GM19023 (cell line): Measurements from ENCODE around the gene CHI3L2.
A peak's percentile ranks its signal among the peaks of the same experiment; 100 is the strongest.
"Not testable (repeated sequence)": the region's sequence is repeated elsewhere in the genome, so short reads cannot be mapped to it uniquely, and the experiment has no call there.

Source experiments
- ATAC-seq: cut with Tn5 transposase; IDR thresholded peaks from one replicate; pipeline ENCODE4 v1.9.1; 2021; ENCODE audit warnings: mild to moderate bottlenecking, moderate library complexity; ENCODE audit not compliant: unreplicated experiment

Gene CHI3L2

DNA sequence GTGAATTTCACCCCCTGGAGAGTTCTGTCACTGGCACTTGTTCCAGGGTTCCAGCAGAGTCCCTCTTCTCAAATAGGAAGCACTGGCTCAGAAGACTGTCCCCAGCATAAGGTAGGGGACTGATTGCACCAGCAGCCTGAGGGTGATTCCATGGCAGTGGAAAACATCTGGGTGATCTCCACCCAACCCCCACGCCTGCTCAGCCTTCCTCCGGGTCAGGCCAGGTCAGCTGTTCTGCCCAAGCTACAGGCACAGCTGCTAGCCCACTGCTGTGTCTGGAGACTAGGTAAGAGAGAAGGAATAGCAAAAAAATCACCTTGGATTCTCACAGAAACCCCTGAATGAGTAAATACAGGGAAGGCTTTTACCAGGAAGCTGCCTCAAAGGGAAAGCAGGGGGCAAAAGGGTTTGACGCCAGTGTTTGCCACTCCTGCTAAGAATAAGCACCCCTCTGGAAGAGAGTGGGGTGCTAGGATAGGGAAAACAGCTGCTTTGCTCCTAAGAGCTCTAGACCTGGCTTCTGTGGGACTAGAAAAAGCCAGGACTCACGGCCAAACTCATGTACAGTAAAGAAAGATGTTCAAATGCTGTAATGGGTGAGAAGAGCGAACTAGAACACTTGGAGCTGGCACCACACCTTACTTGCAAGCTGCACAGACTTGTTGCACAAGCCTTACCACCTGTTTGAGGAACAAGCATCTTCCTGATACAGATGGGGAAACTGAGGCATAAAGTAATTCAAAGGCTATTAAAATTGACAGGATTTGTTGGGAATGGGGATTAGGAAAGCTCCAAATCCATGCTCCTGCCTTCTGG is 26.0 kb upstream of the CHI3L2 start:
- ATAC-seq = no peak

DNA sequence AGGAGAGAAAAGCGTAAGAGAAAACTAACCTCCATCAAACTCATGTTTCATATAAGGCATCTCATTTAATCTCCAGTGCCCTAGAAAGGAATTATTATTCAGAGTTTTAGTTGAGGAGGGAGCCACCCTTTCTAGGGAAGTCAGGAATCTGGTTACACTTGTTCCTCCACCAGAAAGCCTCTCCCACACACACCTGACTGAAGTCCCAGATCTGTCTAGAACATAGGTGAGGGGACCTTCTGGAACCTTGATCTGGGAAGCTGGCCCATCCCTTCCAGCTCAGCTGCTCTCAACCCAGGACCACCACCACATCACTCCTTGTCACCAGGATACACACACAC is 25.2 kb upstream of the CHI3L2 start:
- ATAC-seq = no peak

DNA sequence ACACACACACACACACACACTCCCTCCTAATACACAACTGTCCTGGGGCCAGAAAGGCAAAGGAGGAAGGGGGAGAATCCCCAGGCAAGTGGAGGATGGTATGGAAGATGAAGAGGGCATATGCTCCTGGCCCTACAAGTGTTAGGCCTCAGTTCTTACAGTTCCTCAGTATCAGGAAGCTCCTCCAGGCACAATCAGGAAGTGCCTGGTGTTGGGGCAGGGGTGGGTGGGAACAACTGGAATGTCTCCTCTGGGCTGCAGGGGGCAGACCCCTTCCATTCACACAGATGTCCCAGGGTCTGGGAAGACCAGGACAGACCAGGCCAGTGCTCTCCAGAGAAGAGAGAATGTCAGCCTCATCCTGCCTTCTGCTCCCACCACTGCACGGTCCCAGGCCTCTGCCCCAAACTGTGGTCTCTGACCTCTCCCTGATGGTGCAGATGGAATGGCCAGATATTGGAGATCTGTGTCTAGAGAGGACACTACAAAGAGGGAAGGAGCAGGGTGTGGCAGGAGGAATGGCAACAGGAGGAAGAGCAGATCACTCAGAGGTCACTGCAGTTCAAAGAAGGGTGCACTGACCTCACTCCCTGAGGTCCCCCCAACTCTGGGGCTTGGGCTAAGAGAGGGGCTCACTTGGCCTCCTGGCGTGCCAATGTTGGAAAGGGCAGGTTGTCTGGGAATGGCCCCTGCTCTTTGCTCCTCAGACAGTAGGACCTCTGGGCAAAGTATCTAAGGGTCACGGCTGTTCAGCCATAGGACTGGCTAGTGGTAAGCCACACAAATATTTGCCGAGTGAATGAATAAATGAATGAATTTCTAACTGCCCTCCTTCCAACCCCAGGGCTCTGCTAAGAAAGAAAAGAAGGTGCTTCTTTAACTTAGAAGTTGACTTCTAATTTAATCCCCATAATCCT is 24.5 kb upstream of the CHI3L2 start:
- ATAC-seq = no peak

DNA sequence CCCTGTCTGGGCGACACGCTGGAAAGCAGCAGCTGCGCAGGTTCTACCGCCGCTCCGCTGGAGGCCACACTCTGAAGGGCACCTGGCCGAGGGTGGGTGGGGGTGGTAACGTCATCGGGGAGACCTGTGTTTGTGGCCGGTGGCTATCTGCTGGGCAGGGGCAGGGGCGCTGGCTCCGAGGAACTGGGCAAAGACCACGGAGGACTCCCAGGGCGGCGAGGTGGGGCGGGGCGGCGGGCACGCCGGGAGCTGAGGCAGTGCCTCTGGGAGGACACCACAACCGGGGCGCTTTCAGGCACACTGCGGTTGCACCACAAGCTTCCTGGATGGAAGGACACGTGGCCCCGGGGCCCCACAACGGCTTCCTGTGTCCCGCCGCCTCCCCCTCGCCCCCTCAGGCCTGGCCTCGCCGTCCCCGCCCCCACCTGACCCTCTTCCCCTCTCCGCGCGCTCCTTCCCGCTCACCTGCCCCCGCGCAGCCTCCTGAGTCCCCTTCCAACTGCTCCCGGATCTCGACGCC is 23.8 kb upstream of the CHI3L2 start:
- ATAC-seq = peak; percentile 50

DNA sequence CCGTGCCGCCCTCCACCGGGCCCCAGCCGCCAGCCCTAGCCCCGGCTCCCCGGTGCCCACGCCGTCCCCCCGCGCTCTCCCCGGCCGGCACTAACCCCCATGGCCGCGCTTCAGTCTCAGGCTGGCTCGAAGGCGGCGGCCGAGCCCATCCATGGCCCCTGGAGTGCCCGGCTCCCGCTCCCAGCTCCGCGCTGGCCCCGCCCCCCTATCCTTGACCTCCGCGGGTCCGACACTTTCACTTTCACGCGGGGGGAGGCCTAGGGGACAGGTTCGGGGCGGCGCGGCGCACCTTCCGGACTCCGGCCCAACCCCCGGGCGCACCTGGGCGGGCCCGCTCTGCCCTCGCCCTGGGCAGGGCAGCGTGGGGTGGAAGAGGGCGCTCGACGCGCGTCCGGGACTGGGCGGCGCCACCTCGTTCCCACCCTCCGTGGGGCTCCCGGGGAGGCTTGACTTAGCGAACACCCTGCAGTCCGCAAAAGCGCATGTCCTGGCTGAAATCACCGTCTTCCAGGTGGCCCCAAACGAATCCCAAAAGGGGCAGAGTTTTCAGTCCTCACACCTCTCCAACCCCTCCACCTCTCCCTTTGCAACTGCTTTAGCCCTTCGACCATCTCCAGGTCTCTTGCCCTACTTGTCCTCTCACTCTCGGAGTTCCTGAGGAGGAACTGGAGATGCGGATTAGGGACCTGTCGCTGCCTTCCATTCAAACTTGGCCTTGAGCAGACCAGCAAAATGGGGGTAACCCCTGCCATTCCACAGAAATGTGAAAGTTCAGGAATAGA is 23.1 kb upstream of the CHI3L2 start:
- peak; percentile 60 for ATAC-seq

DNA sequence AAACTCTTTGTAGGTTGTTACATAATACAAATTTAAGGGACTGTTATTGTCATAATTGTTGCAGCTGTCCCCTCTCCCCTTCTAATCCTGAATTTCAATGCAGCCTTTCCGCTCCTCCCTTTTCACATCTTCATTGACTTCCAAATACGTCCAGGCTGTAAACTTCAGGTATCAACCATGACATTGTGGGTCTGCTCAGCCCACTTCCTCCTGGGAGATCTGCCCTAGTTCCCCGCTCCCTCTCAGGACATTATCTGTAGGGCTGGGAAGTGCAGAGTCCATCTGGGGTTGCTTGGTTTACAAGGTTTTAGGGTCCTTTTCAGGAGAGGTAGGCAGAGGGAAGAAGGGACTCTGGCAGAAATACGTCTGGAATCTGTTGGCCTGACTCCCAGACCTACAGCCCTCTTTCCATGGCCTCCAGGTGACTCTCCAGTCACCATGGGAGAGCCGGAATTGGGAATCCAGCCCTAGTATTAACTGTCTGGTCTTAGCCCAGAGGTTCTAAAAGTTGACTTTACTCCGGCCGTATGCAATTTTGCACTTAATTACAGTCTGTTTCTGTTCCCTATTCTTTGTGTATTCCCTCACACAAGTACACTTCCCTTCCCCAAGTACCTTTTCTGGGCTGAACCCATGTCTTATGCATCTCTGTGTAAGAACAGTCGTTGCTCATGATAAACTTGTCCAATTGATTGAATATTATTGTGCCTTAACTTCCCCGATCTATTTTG is 22.4 kb upstream of the CHI3L2 start:
- no peak for ATAC-seq

DNA sequence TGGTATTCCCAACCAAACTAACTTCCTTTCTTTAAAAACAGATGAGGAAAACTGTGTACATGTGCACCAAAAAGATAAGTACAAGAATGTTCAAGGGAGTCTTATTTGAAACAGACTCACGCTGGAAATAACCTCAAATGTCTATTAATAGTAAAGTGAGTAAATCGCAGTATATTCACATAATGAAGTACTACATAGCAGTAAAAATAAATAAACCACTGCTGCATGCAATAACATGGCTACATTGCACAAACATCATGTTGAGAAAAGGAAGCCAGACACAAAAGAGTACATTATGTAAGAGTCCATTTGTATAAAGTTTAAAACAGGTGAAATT is 21.8 kb upstream of the CHI3L2 start:
- no peak for ATAC-seq

DNA sequence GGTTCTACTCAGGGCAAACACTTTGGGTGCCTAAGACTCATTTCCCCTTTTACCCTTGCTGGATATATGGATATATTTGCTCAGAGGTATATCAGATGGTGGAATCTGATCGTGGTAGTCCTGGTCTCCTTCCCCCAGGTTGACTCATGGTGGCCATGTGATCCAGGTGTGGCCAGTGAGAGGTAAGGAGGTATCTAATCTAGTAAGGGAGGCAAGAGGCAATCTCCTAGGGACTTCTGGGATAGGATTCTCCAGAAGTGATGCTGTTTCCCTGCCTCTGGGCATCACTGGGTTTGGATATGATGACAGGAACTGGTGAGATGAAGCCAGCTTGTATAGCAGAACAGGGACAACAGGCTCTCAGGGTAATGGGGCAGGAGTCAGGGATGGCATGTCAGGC is 18.6 kb upstream of the CHI3L2 start:
- no peak for ATAC-seq

DNA sequence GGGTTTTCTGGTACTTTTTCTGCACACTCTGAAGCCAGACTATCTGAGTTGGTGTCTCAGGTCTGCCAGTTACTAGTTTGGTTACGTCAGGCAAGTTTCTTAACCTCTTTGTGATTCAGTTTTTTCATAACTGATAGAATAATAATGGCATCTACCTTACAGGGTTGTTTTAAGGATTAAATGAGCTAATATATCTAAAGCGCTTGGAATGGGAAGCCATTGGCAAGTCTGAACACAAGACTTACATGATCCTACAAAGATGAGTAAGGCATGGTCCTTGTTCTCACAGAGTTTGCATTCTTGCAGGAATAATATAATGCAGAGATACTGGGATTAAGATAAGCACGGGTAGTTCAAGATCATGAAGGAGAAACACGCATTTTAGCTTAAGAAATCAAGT is 17.9 kb upstream of the CHI3L2 start:
- no peak for ATAC-seq

DNA sequence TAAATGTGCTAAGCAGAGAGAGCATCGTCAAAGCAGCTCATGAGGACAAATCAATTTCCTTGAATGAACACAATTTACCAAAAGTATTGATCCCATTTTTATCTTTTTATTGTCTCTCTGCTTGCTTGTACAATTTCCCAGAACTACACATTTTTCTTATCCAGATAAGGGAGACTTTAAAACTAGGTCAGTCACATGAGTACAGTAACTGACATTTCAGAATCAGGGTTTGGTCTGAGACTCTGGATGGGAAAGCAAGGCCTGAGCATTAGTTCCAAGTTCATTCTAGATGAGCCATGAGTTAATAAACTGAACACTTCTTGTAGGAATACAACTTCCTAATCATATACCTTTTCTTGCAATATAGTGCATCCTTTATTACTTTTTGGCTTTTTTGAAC is 15.6 kb upstream of the CHI3L2 start:
- ATAC-seq = no peak

DNA sequence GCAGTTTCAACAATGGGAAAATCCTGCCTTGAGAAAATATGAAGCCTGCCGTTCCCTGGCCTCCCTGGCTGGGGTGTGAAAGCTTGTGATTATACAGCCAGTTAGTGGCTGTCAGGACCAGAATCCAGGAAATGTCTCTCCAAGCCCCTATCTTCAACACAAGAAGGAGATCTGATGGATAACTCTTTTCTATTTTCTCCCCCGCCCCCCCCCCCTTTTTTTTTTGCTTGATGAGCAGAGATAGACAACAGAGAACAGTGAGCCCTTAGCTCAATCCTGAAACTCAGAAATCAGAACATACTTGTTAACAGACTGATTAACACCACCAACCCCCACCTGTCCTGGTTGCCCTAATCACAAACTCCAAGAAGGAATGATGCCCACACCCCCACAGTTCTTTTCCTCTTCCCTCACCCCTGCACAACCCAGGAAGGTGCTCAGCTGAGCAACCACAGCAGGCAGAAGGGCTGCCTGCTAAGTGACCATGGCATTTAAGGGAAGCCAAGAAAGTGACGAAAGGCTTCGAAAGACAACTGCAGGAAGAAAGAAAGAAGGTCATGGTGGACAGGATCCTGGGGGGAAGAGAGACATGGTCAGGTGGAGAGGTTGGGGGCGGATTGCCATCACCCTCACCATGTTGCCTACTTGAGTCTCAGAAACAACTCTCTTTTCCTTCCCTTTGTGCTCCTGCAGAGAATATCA is 14.7 kb upstream of the CHI3L2 start:
- ATAC-seq = no peak

DNA sequence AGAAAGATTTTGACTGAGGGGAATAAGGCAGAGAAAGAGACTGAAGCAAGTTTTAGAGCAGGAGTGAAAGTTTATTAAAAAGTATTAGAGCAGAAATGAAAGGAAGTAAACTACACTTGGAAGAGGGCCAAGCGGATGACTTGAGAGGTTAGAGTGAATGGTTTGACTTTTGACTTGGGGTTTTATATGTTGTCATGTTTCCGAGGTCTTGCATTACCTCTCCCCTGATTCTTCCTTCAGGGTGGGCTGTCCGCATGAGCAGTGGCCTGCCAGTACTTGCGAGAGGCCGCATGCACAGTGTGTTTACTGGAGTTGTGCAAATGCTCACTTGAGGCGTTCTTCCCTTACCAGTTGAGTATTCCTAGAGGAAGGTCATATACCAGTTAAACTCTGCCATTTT is 14.1 kb upstream of the CHI3L2 start:
- no peak for ATAC-seq

DNA sequence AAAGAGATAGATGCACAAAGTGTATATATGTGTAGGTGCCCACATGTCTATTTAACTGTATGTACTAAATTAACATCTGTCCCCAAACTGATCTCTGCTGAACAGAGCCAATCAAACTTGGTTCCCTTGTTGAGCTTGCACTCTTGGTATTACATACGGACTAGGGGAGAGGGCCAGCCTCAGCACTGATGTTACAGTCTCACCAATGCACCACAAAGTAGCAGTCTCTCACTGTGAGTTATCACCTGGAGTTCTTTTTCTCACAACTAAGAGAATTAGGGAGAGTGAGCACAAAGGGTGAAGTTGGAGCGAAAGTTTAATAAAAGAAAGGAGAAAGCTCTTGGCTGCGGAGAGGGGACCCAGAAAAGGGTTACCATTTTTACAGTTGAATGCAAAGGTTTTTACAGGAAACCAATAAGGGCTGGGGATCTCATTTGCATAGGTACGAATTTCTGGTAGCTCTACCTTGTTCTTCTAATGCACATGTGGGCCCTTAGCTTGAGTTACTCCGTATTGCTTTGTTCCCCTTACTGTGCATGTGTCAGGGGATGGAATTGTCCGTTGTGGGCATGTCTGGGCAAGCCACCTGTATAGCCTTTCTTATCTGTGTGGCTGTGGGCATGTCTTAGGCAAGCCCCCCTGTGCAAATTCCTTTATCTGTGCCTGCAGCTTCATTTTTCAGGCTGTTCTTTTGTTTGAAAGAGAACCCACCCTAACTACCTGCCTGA is 13.3 kb upstream of the CHI3L2 start:
- no peak for ATAC-seq

DNA sequence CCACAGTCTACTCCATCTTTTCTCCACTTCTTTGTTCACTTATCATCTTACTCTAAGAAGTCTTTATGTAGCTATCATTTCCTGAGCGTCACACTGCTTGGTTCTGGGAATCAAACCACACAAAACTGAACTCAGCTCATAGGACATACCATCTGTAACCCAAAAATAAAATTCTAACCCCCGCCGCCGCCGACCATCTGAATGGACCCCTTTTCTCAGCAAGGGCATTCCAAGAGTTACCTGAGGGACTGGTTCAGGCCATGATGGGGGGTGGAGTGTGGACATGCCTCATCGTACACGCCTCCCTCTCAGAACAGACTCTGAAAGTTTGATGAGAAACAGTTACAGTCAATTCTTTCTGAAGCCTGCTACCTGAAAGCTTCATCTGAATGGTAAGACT is 12.6 kb upstream of the CHI3L2 start:
- ATAC-seq = no peak

DNA sequence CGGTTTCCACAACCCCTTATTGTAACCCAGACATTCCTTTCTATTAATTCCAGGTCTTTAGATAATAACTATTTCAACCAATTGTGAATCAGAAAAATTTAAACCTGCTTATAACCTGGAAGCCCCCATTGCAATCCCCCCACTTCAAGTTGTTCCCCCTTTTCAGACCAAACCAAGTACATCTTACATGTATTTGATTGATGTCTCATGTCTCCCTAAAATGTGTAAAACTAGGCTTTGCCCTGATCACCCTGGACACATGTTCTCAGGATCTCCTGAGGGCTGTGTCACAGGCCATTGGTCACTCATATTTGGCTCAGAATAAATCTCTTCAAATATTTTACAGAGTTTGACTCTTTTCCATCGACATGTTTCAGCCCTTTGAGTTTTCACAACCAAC is 12.2 kb upstream of the CHI3L2 start:
- not testable (repeated sequence) for ATAC-seq

DNA sequence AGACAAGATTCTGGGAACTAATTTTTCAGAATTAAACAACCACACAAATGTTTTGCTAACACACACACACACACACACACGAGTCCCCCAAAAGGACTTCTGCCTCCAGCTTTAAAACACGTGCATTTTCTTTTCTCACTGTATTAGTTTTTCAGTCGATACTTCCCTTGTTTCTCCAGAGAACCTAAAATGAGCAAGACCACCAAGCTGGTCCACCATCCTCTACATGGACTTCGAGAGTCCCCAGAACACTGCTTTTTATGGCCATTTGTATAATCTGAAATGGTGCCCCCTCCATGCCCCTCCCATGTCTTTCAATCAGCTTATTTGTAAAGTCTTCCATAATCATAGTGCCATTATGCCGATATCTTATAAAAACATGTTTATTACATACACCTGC is 10.8 kb upstream of the CHI3L2 start:
- ATAC-seq = no peak

DNA sequence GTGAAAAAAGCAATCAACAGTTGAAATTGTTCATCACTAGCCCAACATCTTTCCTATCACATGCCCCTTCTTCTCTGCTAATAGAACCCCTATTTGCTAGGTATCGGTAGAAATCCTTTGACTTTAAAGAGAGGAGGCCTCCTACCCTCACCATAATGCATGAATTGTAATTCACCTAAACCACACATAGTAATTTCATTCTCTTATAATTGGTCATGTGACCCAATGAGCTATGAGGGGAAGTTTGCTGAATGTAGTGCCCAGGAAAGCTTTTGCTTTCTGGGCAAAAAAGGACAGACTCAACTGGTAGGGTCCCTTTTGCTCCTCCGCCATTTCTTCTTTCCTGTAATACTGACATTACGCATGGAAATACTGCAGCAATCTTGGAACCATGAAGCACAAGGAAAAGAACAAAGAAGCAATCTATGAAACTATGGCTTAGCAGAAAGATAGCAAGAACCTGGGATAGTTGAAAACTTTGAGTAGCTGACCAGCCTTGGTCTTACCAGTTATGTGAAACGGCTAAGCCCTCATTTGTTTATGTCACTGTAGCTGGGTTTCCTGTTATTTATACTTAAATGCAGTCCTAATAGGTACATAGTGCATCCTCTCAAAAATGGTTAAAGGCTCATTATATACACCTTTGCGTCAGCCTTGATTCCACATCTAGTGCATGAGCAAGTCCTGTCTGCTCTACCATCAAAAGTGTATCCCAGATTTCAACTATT is 10.2 kb upstream of the CHI3L2 start:
- no peak for ATAC-seq

DNA sequence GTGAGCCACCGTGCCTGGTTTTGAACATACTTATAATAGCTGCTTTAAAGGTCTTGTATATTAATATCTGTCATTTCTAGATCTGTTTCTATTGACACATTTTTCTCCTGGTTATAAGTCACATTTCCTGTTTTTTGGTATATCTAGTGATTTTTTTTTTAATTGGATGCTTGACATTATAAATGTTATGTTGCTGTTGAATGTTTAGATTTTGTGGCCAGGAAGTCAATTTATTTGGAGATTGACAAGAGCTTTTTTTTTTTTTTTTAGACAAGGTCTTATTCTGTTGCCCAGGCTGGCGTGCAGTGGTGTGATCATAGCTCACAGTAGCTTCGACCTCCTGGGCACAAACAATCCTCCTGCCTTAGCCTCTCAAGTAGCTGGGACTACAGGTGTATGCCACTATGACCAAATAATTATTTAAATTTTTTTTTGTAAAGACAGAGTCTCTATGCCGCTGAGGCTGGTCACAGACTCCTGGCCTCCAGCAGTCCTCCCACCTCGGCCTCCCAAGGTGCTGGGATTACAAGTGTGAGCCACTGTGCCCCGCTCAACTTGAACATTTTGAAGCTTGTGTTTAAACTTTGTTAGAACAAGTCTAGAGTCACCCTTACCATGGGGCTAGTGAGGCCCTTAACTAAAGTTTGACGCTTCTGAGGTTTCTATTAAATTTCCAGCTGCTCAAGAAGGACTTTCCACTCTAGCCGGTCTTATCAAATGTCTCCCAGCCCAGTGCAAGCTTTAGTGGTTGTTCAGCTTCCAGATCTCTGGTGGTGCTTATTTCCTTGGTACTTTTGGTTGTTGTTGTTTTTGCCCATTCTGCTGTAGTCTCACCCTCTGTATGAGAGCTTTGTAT is 8.6 kb upstream of the CHI3L2 start:
- no peak for ATAC-seq
